ENCODE results near the gene GABBR2. TPM values are rescaled to one million over a fixed set of nuclear protein-coding genes. Genes with fewer than 3 reads are reported as not detected.

GABBR2 gene
- total RNA-seq, 1 experiment from 2014 or later: 0.33 TPM

DNA sequence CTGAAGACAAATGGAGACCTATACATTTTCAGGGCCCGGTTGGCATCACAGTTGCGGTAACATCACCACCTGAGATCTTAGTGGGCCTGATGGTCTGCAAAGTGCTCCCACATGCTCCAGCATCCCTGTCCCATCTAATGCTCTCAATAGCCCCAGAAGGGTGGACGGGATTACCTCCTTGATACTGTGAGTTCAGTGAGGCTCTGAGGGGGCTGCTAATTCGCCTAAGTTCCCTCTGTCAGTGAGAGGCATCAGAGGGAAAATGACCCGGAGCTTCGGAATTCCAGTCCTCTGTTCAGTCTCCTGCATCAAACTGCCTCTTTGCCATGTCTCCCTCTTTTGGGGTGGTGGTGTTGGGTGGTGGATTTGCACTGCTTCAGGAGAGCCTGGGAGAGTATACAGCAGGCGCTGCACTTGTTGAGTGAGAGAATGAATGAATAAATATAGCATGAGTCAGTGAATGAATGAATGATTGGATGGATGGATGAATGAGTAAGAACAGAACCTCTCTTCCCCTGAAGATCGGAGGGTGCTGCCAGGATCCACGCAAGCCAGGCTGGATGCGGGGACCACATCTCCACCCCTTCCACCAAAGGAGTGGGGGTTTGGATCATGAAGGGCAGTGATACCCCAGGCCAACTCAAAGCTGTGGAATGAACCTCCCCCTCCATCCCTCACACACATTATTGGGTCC is 141.0 kb downstream of the GABBR2 start:
- BruUV-seq (replicated peaks): no TSS peak

DNA sequence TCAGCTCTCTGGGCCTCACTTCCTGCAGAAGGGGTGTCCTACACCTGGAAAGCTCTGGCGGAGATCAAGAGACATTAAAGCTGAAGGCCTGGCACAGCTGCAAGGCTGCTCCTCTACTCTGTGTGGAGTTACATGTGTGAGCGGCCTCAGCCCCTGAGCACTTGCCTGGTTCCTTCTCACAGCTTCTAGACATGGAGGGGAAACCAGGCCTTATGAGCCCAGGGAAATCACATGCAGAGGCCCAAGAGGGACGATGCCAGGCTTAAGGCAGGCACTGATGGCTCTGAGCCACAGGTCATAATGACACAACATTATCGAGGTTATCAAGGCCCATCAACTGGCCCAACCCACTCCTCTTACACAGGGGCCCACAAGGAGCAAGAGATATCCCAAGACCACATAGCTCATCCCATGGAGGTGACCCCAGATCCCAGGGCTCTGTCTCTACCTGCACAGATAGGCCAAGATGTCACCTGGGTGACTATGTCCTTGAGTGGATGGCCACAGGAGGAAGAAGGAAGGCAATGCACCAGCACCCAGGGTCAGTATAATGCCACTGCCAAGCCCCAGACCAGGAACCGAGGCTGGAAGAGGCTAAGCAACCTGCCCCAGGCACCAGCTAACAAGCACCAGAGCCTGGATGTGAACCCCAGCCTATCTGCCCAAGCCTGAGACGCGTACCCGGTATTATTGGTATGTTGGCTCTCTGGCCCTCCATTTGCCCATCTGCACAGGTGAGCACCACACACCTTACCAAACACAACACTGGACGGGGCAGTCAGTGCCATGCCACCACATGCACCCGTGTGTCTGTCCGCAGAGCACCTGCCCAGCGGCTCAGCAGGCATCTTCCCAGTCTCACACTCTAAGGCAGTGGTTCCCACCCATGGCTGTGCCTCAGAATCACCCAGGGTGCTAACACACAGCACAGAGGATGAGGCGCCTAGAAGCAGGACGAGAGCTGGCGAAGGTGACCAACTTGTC is 143.3 kb downstream of the GABBR2 start:
- Mint-ChIP-seq H3K4me1 (ENCODE audit: low read depth, unreplicated experiment) (no peaks in the 10 kb centered on the region), H3K27me3 (ENCODE audit: unreplicated experiment) (peaks cover 32% of the 10 kb centered on the region)
- CTCF ChIA-PET: no interaction called here

More for the DNA sequence above, 141.0 kb downstream of the GABBR2 start:
- Mint-ChIP-seq H3K36me3 (ENCODE audit: insufficient read depth, unreplicated experiment) (no peaks in the 10 kb centered on the region), H3K9me3 (ENCODE audit: low read depth, unreplicated experiment) (no peaks in the 10 kb centered on the region), H3K4me3 (ENCODE audit: low read depth, unreplicated experiment) (no peak overlapping the region), H3K4me1 (ENCODE audit: low read depth, unreplicated experiment) (no peaks in the 10 kb centered on the region), H3K27me3 (ENCODE audit: unreplicated experiment) (peaks cover 53% of the 10 kb centered on the region), H3K27ac (ENCODE audit: unreplicated experiment) (no peak overlapping the region)
- no peak for DNase-seq
- TF ChIP-seq, protein P1, sequence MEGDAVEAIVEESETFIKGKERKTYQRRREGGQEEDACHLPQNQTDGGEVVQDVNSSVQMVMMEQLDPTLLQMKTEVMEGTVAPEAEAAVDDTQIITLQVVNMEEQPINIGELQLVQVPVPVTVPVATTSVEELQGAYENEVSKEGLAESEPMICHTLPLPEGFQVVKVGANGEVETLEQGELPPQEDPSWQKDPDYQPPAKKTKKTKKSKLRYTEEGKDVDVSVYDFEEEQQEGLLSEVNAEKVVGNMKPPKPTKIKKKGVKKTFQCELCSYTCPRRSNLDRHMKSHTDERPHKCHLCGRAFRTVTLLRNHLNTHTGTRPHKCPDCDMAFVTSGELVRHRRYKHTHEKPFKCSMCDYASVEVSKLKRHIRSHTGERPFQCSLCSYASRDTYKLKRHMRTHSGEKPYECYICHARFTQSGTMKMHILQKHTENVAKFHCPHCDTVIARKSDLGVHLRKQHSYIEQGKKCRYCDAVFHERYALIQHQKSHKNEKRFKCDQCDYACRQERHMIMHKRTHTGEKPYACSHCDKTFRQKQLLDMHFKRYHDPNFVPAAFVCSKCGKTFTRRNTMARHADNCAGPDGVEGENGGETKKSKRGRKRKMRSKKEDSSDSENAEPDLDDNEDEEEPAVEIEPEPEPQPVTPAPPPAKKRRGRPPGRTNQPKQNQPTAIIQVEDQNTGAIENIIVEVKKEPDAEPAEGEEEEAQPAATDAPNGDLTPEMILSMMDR (IDR thresholded peaks at IDR 0.05; ENCODE audit: unreplicated experiment): no peak
- intact Hi-C loops (cut with micrococcal nuclease; ENCODE audit: unreplicated experiment): no loop called here
- CTCF ChIA-PET: no interaction called here

DNA sequence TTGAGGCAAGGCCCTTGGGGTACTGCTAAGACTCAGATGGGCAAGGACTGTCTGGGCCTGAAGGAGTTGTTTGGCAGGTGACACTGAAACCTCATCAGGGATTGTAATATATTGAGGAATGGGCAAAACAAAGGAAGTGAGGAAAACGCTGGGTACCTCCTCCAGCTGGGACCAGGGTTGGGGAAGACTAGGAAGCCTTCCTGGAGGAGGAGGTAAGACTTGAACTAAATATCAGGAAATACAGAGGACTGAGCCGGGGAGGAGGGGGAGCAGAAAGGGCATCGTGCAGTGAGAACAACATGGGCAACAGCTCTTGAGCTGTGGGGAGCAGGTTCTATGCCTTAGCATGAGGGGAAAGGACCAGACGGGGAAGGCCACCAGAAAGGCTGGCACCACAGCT is 144.0 kb downstream of the GABBR2 start:
- no TSS peak for BruUV-seq (replicated peaks)
- intact Hi-C loops (cut with micrococcal nuclease; ENCODE audit: unreplicated experiment): no loop called here
- H3K36me3 Mint-ChIP-seq (ENCODE audit: insufficient read depth, unreplicated experiment): no peaks in the 10 kb centered on the region
- H3K4me3 Mint-ChIP-seq (ENCODE audit: low read depth, unreplicated experiment): no peak overlapping the region
- DNase-seq: no peak
- H3K27ac Mint-ChIP-seq (ENCODE audit: unreplicated experiment): no peak overlapping the region
- CTCF ChIA-PET: no interaction called here
- no peaks in the 10 kb centered on the region for H3K9me3 Mint-ChIP-seq (ENCODE audit: low read depth, unreplicated experiment)
- TF ChIP-seq, protein P1 (IDR thresholded peaks at IDR 0.05; ENCODE audit: unreplicated experiment): no peak
- H3K27me3 Mint-ChIP-seq (ENCODE audit: unreplicated experiment): peaks cover 27% of the 10 kb centered on the region
- H3K4me1 Mint-ChIP-seq (ENCODE audit: low read depth, unreplicated experiment): no peaks in the 10 kb centered on the region

More for the DNA sequence above, 143.3 kb downstream of the GABBR2 start:
- H3K27ac Mint-ChIP-seq (ENCODE audit: unreplicated experiment): no peak overlapping the region
- TF ChIP-seq, protein P1 (IDR thresholded peaks at IDR 0.05; ENCODE audit: unreplicated experiment): no peak
- H3K4me3 Mint-ChIP-seq (ENCODE audit: low read depth, unreplicated experiment): no peak overlapping the region
- no TSS peak for BruUV-seq (replicated peaks)
- H3K36me3 Mint-ChIP-seq (ENCODE audit: insufficient read depth, unreplicated experiment): no peaks in the 10 kb centered on the region
- intact Hi-C loops (cut with micrococcal nuclease; ENCODE audit: unreplicated experiment): no loop called here
- H3K9me3 Mint-ChIP-seq (ENCODE audit: low read depth, unreplicated experiment): no peaks in the 10 kb centered on the region
- no peak for DNase-seq

DNA sequence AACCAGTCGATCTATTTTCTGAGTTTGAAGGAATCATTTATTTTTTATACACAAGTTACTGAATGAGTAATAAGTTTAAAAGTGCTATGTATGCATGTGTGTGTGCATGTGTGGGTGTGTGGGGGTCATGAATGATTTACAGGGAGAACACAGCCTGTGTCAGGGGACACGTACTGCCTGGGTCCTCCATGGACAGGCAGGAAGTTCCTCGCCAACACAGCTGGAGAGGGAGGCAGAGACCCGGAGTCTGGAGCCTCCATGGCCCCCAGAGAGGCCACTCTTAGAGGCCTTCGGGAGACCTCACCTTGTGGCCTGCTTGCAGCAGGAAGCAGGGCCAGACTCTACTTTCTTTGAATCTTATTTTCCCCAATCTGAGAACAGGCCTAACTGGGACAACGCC is 144.7 kb downstream of the GABBR2 start:
- BruUV-seq (replicated peaks): no TSS peak
- H3K4me1 Mint-ChIP-seq (ENCODE audit: low read depth, unreplicated experiment): no peaks in the 10 kb centered on the region
- no peak overlapping the region for H3K27ac Mint-ChIP-seq (ENCODE audit: unreplicated experiment)
- H3K4me3 Mint-ChIP-seq (ENCODE audit: low read depth, unreplicated experiment): no peak overlapping the region
- TF ChIP-seq, protein P1 (IDR thresholded peaks at IDR 0.05; ENCODE audit: unreplicated experiment): no peak
- H3K36me3 Mint-ChIP-seq (ENCODE audit: insufficient read depth, unreplicated experiment): no peaks in the 10 kb centered on the region
- DNase-seq: no peak
- no peaks in the 10 kb centered on the region for H3K9me3 Mint-ChIP-seq (ENCODE audit: low read depth, unreplicated experiment)
- H3K27me3 Mint-ChIP-seq (ENCODE audit: unreplicated experiment): peaks cover 25% of the 10 kb centered on the region
- intact Hi-C loops (cut with micrococcal nuclease; ENCODE audit: unreplicated experiment): no loop called here
- CTCF ChIA-PET: no interaction called here
